OCI-LY1 (cell line): ENCODE data around the gene CDHR3.

Source experiments
- CTCF ChIP-seq: fragments of 200-600 bp; sonication (generic), shearing (Covaris generic); IDR thresholded peaks from 2 replicates; pipeline ENCODE4 v1.5.1; 2017; ENCODE audit warnings: mild to moderate bottlenecking, antibody characterized with exemption, low read length, moderate library complexity, mixed read lengths
- EZH2 ChIP-seq: fragments of 200-600 bp; sonication (generic), shearing (Covaris generic); IDR thresholded peaks from 2 replicates; pipeline ENCODE4 v1.8.0; 2017; ENCODE audit warnings: borderline replicate concordance, mixed run types, mild to moderate bottlenecking, antibody characterized with exemption, low read length, moderate library complexity, mixed read lengths

GRCh38 chr7:105934572-105935185 is 28.4 kb upstream of the CDHR3 start:
- TF ChIP-seq EZH2, result no peak
- peak; percentile 72 for TF ChIP-seq CTCF
